Measurements from ENCODE around the gene RAMP1.

The RAMP1 gene

GRCh38 chr2:237927986-237928385, 68.6 kb downstream of the RAMP1 start:
- no peak for TF ChIP-seq CTCF (IDR thresholded peaks at IDR 0.05; ENCODE audit: borderline replicate concordance, insufficient read depth, low read depth, low read length)
- no peak overlapping the region for H3K4me3 ChIP-seq (ENCODE audit: low read depth, low read length)

GRCh38 chr2:237929979-237930378, 70.6 kb downstream of the RAMP1 start:
- no peak for TF ChIP-seq CTCF (IDR thresholded peaks at IDR 0.05; ENCODE audit: borderline replicate concordance, insufficient read depth, low read depth, low read length)
- no peak overlapping the region for H3K4me3 ChIP-seq (ENCODE audit: low read depth, low read length)

GRCh38 chr2:237931205-237931721, 71.8 kb downstream of the RAMP1 start:
- no peak overlapping the region for H3K4me3 ChIP-seq (ENCODE audit: low read depth, low read length)
- TF ChIP-seq CTCF (IDR thresholded peaks at IDR 0.05; ENCODE audit: borderline replicate concordance, insufficient read depth, low read depth, low read length), result no peak

- no peak for TF ChIP-seq CTCF (IDR thresholded peaks at IDR 0.05; ENCODE audit: borderline replicate concordance, insufficient read depth, low read depth, low read length)
- no peak overlapping the region for H3K4me3 ChIP-seq (ENCODE audit: low read depth, low read length)
These were observed 73.3 kb downstream of the RAMP1 start for GRCh38 chr2:237932731-237933131.

DNA sequence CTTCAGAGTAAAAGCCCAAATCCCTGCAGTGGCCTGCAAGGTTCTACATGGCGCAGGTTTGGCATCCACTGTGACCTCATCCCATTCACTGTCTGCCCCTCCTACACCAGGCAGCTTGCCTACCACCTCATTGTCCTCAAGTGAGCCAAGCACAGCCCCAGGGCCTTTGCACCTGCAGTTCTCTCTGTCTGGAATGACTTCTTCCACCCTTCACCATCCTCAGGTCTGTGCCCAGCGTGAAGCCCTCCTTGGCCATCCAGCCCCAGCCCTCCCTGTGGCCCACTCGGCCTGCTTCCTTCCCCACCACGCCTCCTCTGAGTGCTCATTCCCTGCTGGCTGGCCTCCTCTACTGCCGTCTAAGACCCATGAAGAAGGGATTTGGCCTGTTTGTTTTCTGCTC, 74.8 kb downstream of the RAMP1 start:
- no peak for TF ChIP-seq CTCF (IDR thresholded peaks at IDR 0.05; ENCODE audit: borderline replicate concordance, insufficient read depth, low read depth, low read length)
- H3K4me3 ChIP-seq (ENCODE audit: low read depth, low read length), result no peak overlapping the region

DNA sequence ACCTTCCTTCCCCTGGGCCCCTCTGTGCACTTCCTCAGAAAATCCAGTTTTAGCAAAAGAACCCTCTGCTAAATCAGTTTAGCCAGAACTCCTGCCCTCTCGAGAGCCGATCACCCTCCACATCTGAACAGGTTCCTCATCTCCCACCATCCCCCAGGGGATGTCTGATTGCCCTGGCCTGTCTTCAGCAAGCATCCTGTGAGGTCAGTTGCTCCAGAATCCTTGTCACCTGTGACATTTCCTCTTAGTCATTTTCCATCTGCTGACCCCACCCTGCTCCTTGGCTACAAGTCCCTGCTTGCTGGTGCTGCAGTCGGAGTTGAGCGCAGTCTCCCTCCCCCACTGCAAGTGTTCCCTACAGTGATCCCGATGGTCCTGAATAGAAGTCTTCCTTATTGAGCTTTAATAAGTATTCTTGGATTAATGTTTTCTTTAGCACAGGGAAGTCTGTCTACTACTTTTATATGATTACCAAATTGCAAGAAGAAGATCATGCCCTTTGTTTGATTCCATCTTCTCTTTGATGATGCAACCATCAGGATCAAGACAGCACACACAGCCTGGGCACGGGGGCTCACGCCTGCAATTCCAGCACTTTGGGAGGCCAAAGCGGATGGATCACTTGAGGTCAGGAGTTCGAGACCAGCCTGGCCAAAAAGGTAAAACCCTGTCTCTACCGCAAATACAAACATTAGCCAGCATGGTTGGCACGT, 76.5 kb downstream of the RAMP1 start:
- no peak overlapping the region for H3K4me3 ChIP-seq (ENCODE audit: low read depth, low read length)
- no peak for TF ChIP-seq CTCF (IDR thresholded peaks at IDR 0.05; ENCODE audit: borderline replicate concordance, insufficient read depth, low read depth, low read length)

DNA sequence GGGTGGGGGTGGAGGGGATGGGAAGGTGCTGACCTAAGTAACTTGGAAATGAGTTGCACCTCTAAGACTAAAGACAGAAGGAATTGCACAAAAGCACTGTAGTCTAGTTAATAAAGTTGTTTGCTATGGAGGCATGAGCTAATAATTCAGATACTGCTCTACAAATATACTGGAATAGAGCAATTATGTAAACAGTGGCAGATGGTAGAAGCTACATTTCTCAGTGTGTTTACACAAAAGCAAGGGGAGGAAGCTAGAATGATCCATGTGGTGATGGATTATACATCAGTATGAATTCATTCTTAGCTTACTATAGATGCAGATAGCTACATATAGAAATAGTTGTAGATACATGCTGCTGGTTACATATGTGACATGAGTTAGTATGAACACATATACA, 79.8 kb downstream of the RAMP1 start:
- no peak overlapping the region for H3K4me3 ChIP-seq (ENCODE audit: low read depth, low read length)
- no peak for TF ChIP-seq CTCF (IDR thresholded peaks at IDR 0.05; ENCODE audit: borderline replicate concordance, insufficient read depth, low read depth, low read length)
